HepG2 (cell line): ENCODE results near the gene TAF12. TPM values are rescaled to one million over a fixed set of nuclear protein-coding genes. Genes with fewer than 3 reads are reported as not detected.

ENCODE experiments used
- ATF7 ChIP-seq, 2 experiments: fragments of 450-650 bp in 1 of 2; sonication (generic) in 1 of 2; formaldehyde crosslinking in 1 of 2; IDR thresholded peaks; 2 replicates each; pipeline versions ENCODE4 v1.4.0 to v1.6.1; 2016 to 2020; ENCODE audit warnings: antibody characterized with exemption in 1 of 2, mild to moderate bottlenecking in 1 of 2, missing genetic modification reagents in 1 of 2
- BRCA1 ChIP-seq: sonication (generic); formaldehyde crosslinking; IDR thresholded peaks from 2 replicates; pipeline ENCODE4 v1.4.0; 2020; ENCODE audit warnings: missing genetic modification reagents
- CBX5 ChIP-seq: sonication (generic); formaldehyde crosslinking; IDR thresholded peaks from 2 replicates; pipeline ENCODE4 v1.4.0; 2020; ENCODE audit warnings: missing genetic modification reagents, borderline replicate concordance
- CC2D1A ChIP-seq: sonication (generic); formaldehyde crosslinking; IDR thresholded peaks from 2 replicates; pipeline ENCODE4 v1.8.1; 2023; ENCODE audit warnings: mild to moderate bottlenecking, missing genetic modification reagents
- CEBPG ChIP-seq: IDR thresholded peaks from 2 replicates; pipeline ENCODE4 v1.6.1; 2016
- FOXC1 ChIP-seq: sonication (generic); formaldehyde crosslinking; IDR thresholded peaks from 2 replicates; pipeline ENCODE4 v1.8.0; 2022; ENCODE audit warnings: mild to moderate bottlenecking, missing genetic modification reagents, borderline replicate concordance
- HNRNPL ChIP-seq: fragments of 200-400 bp; formaldehyde crosslinking; IDR thresholded peaks from 2 replicates; pipeline ENCODE4 v1.6.1; 2017; ENCODE audit warnings: mild to moderate bottlenecking, low read depth, low read length
- JDP2 ChIP-seq: sonication (generic); formaldehyde crosslinking; IDR thresholded peaks from 2 replicates; pipeline ENCODE4 v1.8.1; 2022; ENCODE audit warnings: missing genetic modification reagents, borderline replicate concordance
- KLF15 ChIP-seq: sonication (generic); formaldehyde crosslinking; IDR thresholded peaks from 2 replicates; pipeline ENCODE4 v1.8.1; 2023; ENCODE audit warnings: borderline replicate concordance, mild to moderate bottlenecking, inconsistent platforms, missing genetic modification reagents, mixed read lengths
- ZNF142 ChIP-seq: sonication (generic); formaldehyde crosslinking; IDR thresholded peaks from 2 replicates; pipeline ENCODE4 v1.4.0; 2020; ENCODE audit warnings: missing genetic modification reagents
- ZNF256 ChIP-seq: sonication (generic); formaldehyde crosslinking; conservative IDR thresholded peaks from 2 replicates; pipeline ENCODE4 v1.4.0; 2020; ENCODE audit warnings: missing genetic modification reagents
- ZNF282 ChIP-seq: fragments of 450-650 bp; IDR thresholded peaks from 2 replicates; pipeline ENCODE4 v1.6.1; 2018; ENCODE audit not compliant: partially characterized antibody
- ZNF577 ChIP-seq: sonication (generic); formaldehyde crosslinking; IDR thresholded peaks from 2 replicates; pipeline ENCODE4 v1.4.0; 2020; ENCODE audit warnings: mild to moderate bottlenecking, low read depth, missing genetic modification reagents, borderline replicate concordance
- ZNF773 ChIP-seq: sonication (generic); formaldehyde crosslinking; IDR thresholded peaks from 2 replicates; pipeline ENCODE4 v1.4.0; 2020; ENCODE audit warnings: missing genetic modification reagents, borderline replicate concordance
- ZNF839 ChIP-seq: sonication (generic); formaldehyde crosslinking; IDR thresholded peaks from 2 replicates; pipeline ENCODE4 v1.4.0; 2020; ENCODE audit warnings: missing genetic modification reagents, mild to moderate bottlenecking, borderline replicate concordance
- polyA plus RNA-seq, 8 experiments: library from polyadenylated mRNA; depleted of rRNA in 3 of 8; stranded (reverse) in 7 of 8; unstranded in 1 of 8; fragments of >200 nt; fragmentation: Illumina TruSeq in 4 of 8; extraction: Trizol in 4 of 8; gene quantifications; 2 replicates each; pipeline versions ENCODE4 v1.2.1 to v1.2.3, GENCODE V29; 2011 to 2016; ENCODE audit warnings: low read depth in 4 of 8, missing spikeins in 1 of 8, mixed read lengths in 1 of 8; ENCODE audit not compliant: insufficient read depth in 1 of 8
- total RNA-seq, 5 experiments: library from RNA; depleted of rRNA; stranded (reverse); fragments of >200 nt; fragmentation: Illumina TruSeq; extraction: Trizol; gene quantifications; 2 replicates each; pipeline ENCODE4 v1.2.3, GENCODE V29; 2016; ENCODE audit warnings: low read depth in 1 of 5
- TF ChIP-seq, protein P1 (sequence below): sonication (generic); formaldehyde crosslinking; IDR thresholded peaks from 2 replicates; pipeline ENCODE4 v1.5.0; 2020; ENCODE audit warnings: missing genetic modification reagents, mild to moderate bottlenecking, borderline replicate concordance
- TF ChIP-seq, protein P2 (sequence below): IDR thresholded peaks from 2 replicates; pipeline ENCODE4 v1.6.1; 2016; ENCODE audit warnings: missing compliant biosample characterization, missing genetic modification reagents, borderline replicate concordance
- TF ChIP-seq, protein P3 (sequence below): fragments of 450-650 bp; IDR thresholded peaks from 2 replicates; pipeline ENCODE4 v1.6.1; 2016

The TAF12 gene
- total and polyA plus RNA-seq, 2 of the 13 experiments (the other 11 are each of a cell fraction or from before 2014, with no cell fraction given), result 16.3 to 17.1 TPM

GRCh38 chr1:28581531-28582247 is 61.2 kb downstream of the TAF12 start (continued):
- TF ChIP-seq ZNF142 (CRISPR knock-in tag) (peak; percentile 74; the same call in 1 of the 2 replicates), ZNF839 (CRISPR knock-in tag) (peak; percentile 83), JDP2 (no peak), ZNF773 (CRISPR knock-in tag) (peak; percentile 60; the same call in 1 of the 2 replicates), ATF7 (IDR thresholded peaks at IDR 0.05) (no peak), ATF7 (CRISPR knock-in tag; IDR thresholded peaks at IDR 0.05) (no peak; the same call in 1 of the 2 replicates), ZNF256 (peak; percentile 90), HNRNPL (peak; percentile 88), ZNF577 (peak; percentile 53; the same call in 1 of the 2 replicates), CBX5 (peak; percentile 40; the same call in 1 of the 2 replicates), CC2D1A (no peak), KLF15 (peak; percentile 46; the same call in 1 of the 2 replicates), FOXC1 (CRISPR knock-in tag) (peak; percentile 93; the same call in 1 of the 2 replicates), CEBPG (peak; percentile 30), ZNF282 (no peak), BRCA1 (peak; percentile 69)
- TF ChIP-seq, protein P1, sequence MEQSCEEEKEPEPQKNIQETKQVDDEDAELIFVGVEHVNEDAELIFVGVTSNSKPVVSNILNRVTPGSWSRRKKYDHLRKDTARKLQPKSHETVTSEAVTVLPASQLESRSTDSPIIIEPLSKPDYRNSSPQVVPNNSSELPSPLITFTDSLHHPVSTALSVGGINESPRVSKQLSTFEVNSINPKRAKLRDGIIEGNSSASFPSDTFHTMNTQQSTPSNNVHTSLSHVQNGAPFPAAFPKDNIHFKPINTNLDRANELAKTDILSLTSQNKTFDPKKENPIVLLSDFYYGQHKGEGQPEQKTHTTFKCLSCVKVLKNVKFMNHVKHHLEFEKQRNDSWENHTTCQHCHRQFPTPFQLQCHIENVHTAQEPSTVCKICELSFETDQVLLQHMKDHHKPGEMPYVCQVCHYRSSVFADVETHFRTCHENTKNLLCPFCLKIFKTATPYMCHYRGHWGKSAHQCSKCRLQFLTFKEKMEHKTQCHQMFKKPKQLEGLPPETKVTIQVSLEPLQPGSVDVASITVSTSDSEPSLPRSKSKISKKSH (CRISPR knock-in tag), result peak; percentile 94; the same call in 1 of the 2 replicates
- TF ChIP-seq, protein P2, sequence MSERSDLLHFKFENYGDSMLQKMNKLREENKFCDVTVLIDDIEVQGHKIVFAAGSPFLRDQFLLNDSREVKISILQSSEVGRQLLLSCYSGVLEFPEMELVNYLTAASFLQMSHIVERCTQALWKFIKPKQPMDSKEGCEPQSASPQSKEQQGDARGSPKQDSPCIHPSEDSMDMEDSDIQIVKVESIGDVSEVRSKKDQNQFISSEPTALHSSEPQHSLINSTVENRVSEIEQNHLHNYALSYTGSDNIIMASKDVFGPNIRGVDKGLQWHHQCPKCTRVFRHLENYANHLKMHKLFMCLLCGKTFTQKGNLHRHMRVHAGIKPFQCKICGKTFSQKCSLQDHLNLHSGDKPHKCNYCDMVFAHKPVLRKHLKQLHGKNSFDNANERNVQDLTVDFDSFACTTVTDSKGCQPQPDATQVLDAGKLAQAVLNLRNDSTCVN (CRISPR knock-in tag), result peak; percentile 11; the same call in 1 of the 2 replicates
- TF ChIP-seq, protein P3, sequence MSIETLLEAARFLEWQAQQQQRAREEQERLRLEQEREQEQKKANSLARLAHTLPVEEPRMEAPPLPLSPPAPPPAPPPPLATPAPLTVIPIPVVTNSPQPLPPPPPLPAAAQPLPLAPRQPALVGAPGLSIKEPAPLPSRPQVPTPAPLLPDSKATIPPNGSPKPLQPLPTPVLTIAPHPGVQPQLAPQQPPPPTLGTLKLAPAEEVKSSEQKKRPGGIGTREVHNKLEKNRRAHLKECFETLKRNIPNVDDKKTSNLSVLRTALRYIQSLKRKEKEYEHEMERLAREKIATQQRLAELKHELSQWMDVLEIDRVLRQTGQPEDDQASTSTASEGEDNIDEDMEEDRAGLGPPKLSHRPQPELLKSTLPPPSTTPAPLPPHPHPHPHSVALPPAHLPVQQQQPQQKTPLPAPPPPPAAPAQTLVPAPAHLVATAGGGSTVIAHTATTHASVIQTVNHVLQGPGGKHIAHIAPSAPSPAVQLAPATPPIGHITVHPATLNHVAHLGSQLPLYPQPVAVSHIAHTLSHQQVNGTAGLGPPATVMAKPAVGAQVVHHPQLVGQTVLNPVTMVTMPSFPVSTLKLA, result peak; percentile 57
